NCI-H2171 treated with DMSO at 0.1 percent for 48 hours (cell line): ENCODE results near the gene ITGA2B.
A peak's percentile ranks its signal among the peaks of the same experiment; 100 is the strongest.
"Not testable (repeated sequence)": the region's sequence is repeated elsewhere in the genome, so short reads cannot be mapped to it uniquely, and the experiment has no call there.

ENCODE experiments used
- DNase-seq: peaks from one replicate; lab custom pipeline; 2025; lab: John Stamatoyannopoulos, UW

The ITGA2B gene

DNA sequence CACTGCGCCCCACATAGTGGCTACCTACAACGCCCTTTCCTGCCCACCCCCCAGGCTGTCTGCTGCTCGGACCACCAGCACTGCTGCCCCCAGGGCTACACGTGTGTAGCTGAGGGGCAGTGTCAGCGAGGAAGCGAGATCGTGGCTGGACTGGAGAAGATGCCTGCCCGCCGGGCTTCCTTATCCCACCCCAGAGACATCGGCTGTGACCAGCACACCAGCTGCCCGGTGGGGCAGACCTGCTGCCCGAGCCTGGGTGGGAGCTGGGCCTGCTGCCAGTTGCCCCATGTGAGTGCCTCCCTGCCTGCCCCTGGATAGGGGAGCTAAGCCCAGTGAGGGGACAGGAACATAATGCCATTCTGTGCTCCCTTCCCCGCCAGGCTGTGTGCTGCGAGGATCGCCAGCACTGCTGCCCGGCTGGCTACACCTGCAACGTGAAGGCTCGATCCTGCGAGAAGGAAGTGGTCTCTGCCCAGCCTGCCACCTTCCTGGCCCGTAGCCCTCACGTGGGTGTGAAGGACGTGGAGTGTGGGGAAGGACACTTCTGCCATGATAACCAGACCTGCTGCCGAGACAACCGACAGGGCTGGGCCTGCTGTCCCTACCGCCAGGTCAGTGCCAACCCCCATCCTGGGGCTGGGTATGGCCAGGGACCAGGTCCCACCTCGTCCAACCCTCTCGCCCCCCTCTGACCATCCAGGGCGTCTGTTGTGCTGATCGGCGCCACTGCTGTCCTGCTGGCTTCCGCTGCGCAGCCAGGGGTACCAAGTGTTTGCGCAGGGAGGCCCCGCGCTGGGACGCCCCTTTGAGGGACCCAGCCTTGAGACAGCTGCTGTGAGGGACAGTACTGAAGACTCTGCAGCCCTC, 37.3 kb downstream of the ITGA2B start:
- DNase-seq = no peak

DNA sequence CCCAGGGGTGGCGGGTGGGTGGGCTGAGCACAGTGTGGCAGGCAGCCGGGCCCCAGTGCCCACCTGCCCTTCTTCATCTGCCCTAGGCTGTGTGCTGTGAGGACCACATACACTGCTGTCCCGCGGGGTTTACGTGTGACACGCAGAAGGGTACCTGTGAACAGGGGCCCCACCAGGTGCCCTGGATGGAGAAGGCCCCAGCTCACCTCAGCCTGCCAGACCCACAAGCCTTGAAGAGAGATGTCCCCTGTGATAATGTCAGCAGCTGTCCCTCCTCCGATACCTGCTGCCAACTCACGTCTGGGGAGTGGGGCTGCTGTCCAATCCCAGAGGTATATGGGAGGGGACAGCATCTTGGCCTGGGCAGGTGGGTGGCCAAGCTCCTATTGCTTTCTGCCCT, 38.0 kb downstream of the ITGA2B start:
- no peak for DNase-seq

DNA sequence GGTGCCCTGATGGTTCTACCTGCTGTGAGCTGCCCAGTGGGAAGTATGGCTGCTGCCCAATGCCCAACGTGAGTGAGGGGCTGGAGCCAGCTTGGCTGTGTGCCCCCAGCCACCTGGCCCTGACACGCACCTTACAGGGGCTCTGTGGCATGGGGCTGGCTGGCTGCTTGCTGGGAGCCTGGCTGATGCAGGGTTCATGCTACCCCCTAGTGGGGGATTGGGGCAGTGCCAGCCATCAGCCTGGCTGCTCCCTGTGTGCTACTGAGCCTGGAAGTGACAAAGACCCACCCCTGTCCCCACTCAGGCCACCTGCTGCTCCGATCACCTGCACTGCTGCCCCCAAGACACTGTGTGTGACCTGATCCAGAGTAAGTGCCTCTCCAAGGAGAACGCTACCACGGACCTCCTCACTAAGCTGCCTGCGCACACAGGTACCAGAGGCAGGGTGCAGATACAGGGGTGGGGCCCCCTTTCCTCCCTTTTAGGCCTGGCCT, 38.7 kb downstream of the ITGA2B start:
- DNase-seq = peak; percentile 65

GRCh38 chr17:44349553-44350070, 39.8 kb downstream of the ITGA2B start:
- DNase-seq = no peak

DNA sequence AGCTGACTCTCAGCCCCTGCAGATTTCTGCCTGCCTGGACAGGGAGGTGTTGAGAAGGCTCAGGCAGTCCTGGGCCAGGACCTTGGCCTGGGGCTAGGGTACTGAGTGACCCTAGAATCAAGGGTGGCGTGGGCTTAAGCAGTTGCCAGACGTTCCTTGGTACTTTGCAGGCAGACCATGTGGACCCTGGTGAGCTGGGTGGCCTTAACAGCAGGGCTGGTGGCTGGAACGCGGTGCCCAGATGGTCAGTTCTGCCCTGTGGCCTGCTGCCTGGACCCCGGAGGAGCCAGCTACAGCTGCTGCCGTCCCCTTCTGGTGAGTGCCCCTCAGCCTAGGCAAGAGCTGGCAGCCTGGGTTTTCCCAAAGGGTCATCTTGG, 40.5 kb downstream of the ITGA2B start:
- DNase-seq = no peak

- DNase-seq = no peak
Measured at GRCh38 chr17:44348234-44348987, 41.0 kb downstream of the ITGA2B start.

- not testable (repeated sequence) for DNase-seq
Measured at GRCh38 chr17:44347206-44348055, 42.0 kb downstream of the ITGA2B start.

GRCh38 chr17:44346064-44346844, 43.2 kb downstream of the ITGA2B start:
- no peak for DNase-seq

DNA sequence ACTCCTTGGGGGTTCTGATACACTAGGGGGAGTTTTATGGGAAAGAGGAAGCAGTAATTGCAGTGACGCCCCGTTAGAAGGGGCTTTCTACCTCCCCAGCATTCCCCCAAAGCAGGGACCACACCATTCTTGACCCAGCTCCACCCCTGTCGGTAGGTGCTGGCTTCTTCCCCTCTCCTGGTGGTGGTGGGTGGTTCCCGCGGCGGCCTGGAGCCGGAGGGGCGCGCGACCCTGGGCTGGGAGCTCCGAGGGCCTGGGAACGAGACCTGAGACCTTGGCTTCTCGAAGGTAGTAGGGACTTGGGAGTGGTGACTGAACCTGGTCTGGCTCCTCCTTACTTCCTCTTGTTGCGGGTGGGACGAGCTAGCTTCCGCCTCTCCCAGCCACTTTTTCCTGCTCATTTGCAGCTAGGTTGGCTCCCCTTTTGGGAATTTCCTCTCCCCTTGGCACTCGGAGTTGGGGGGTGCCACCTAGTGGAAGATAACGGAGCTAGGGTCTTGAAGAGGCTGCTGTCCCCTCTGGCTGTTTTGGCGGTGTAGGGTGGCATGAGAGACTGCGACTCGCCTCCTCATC, 43.9 kb downstream of the ITGA2B start:
- peak; percentile 83 for DNase-seq

- DNase-seq = peak; percentile 99
Measured at GRCh38 chr17:44344939-44345453, 44.5 kb downstream of the ITGA2B start, which contains the start of gene GRN. Gene GRN, plus strand, starts transcription at chr17:44345302. Its CDS starts 3,863 bp downstream, at chr17:44349165.

DNA sequence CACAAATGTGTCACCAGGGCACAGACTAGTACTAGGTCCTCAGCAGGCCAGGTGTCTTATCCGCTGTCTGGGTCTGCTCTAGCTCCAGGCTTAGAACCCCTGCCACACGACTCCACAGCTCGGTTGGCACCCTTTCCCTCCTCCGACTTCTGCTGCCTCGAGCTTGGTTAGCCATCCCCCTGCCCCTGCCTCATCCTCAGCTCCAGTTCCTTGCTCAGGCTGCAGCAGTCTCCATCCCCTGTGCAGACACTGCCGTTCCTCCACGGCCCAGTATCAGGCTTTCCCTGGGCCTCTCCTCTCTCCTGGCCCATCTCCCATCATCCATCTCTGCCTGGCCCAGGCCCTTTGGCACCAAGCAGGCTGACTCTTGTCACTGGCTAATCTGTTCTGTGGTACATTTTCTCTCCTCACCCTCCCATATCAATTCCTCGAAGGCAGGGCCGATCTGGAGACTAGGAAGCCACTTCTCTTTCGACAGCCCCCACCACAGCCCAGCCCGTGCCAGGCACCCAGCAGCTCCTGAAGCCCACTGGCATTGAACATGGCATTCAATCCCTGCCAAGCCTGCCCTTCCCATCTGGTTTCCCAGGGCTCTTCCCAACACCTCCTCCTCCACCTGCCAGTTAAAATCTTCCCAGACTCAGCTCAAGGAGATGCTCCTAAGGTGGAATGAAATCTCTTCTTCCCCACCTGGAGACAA, 45.8 kb downstream of the ITGA2B start:
- DNase-seq = no peak

GRCh38 chr17:44340553-44340952, 48.9 kb downstream of the ITGA2B start:
- not testable (repeated sequence) for DNase-seq

- no peak for DNase-seq
Measured at GRCh38 chr17:44338702-44339101, 50.7 kb downstream of the ITGA2B start.

- no peak for DNase-seq
Measured at GRCh38 chr17:44335968-44336367, 53.5 kb downstream of the ITGA2B start.

DNA sequence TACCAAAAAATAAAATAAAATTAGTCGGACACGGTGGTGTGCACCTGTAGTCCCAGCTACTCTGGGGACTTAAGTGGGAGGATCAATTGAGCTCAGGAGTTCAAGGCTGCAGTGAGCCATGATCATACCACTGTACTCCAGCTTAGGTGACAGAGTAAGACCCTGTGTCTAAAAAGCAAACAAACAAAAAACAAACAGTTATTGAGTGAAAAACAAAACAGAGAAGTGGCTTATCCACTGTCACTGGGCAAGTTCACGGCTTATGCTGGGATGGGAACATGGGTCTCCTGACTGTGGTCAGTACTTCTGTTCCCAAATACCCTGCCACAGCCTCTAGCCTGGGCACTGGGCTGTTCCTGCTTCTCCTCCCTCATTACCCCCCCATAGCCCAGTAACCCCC, 53.9 kb downstream of the ITGA2B start:
- no peak for DNase-seq

- no peak for DNase-seq
Measured at GRCh38 chr17:44334727-44335126, 54.7 kb downstream of the ITGA2B start.

DNA sequence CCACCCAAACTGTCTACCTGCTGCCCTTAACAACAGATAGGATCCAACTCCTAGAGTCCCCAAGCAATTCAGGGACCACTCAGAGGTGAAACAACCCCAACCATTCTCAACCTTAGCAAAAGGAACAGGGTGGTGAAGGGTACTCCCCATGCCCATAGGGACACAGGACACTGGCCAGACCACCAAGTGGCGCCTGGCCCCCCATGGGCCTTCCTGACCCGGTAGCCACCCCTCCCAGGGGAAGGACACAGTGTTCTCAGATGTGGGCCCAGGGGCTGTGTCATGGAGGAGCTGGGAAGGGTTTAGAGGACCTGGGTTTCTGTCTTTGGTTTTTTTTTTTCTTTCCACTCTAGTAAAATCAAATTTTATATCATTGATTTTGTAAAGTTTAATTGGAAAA, 55.1 kb downstream of the ITGA2B start:
- no peak for DNase-seq

GRCh38 chr17:44333371-44333770, 56.1 kb downstream of the ITGA2B start:
- no peak for DNase-seq

DNA sequence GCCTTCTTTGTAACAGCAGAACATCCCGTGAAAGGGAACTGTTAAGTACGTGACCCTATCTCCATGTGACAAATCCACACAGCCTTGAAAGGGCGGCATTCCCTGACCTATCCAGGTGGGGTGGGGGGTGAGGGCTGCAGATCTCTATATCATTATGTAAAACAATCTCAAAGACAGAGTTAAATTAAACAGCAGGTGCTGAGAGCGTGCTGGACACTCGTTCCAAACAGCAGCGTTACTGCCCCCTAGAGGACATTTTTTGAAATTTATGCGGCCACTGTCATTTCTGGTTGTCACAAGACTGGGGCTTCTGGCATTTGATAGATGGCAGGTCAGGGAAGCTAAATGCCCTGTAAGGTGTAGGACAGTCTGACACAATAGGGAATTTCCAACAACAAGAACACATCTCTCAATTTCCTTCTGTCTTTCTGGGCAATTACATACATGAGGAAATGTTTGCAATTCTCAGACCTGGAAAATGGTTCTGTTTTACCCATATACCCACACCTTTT, 58.1 kb downstream of the ITGA2B start:
- DNase-seq = peak; percentile 58

- not testable (repeated sequence) for DNase-seq
Measured at GRCh38 chr17:44330263-44330662, 59.2 kb downstream of the ITGA2B start.
